HepG2 (cell line): Measurements from ENCODE around the gene PTPN2. TPM values are rescaled to one million over a fixed set of nuclear protein-coding genes. Genes with fewer than 3 reads are reported as not detected.

ENCODE experiments used
- ARNTL ChIP-seq: sonication (generic); formaldehyde crosslinking; IDR thresholded peaks from 2 replicates; pipeline ENCODE4 v1.4.0; 2020; ENCODE audit warnings: mild to moderate bottlenecking, missing genetic modification reagents
- CCAR2 ChIP-seq: fragments of 200-400 bp; formaldehyde crosslinking; optimal IDR thresholded peaks from 2 replicates; pipeline ENCODE3; 2018; ENCODE audit warnings: low read depth, mild to moderate bottlenecking, low read length, moderate library complexity
- CREM ChIP-seq, 2 experiments: sonication (generic) in 1 of 2; formaldehyde crosslinking in 1 of 2; IDR thresholded peaks; 2 replicates each; pipeline versions ENCODE4 v1.4.0 to v1.6.1; 2016 to 2020; ENCODE audit warnings: antibody characterized with exemption in 1 of 2, mild to moderate bottlenecking in 1 of 2, missing genetic modification reagents in 1 of 2
- DR1 ChIP-seq: sonication (generic); formaldehyde crosslinking; IDR thresholded peaks from 2 replicates; pipeline ENCODE4 v1.8.0; 2021; ENCODE audit warnings: mild to moderate bottlenecking, missing genetic modification reagents, inconsistent platforms
- ETV6 ChIP-seq: sonication (generic); formaldehyde crosslinking; conservative IDR thresholded peaks from 2 replicates; pipeline ENCODE4 v1.4.0; 2020; ENCODE audit warnings: missing genetic modification reagents
- FLYWCH1 ChIP-seq: sonication (generic); formaldehyde crosslinking; IDR thresholded peaks from 2 replicates; pipeline ENCODE4 v1.8.1; 2023; ENCODE audit warnings: mild to moderate bottlenecking, missing genetic modification reagents
- FOXJ3 ChIP-seq: sonication (generic); formaldehyde crosslinking; IDR thresholded peaks from 2 replicates; pipeline ENCODE4 v1.4.0; 2020; ENCODE audit warnings: missing genetic modification reagents, mild to moderate bottlenecking, borderline replicate concordance
- JUNB ChIP-seq: sonication (generic); formaldehyde crosslinking; IDR thresholded peaks from 2 replicates; pipeline ENCODE4 v1.8.0; 2022; ENCODE audit warnings: missing genetic modification reagents, mild to moderate bottlenecking, borderline replicate concordance
- MEF2D ChIP-seq: sonication (generic); formaldehyde crosslinking; IDR thresholded peaks from 2 replicates; pipeline ENCODE4 v1.5.1; 2020; ENCODE audit warnings: mild to moderate bottlenecking, missing genetic modification reagents
- PPARG ChIP-seq: conservative IDR thresholded peaks from 2 replicates; pipeline ENCODE4 v1.6.1; 2016; ENCODE audit warnings: missing biosample characterization, missing genetic modification reagents
- RARA ChIP-seq: IDR thresholded peaks from 2 replicates; pipeline ENCODE4 v1.6.1; 2016; ENCODE audit warnings: missing genetic modification reagents, missing compliant biosample characterization
- RFXANK ChIP-seq: IDR thresholded peaks from 2 replicates; pipeline ENCODE4 v1.6.1; 2016
- SMAD9 ChIP-seq: sonication (generic); formaldehyde crosslinking; IDR thresholded peaks from 2 replicates; pipeline ENCODE4 v1.5.1; 2020; ENCODE audit warnings: mild to moderate bottlenecking, missing genetic modification reagents
- SP1 ChIP-seq, 2 experiments: fragments of 450-650 bp in 1 of 2; sonication (generic) in 1 of 2; formaldehyde crosslinking in 1 of 2; IDR thresholded peaks; 2 replicates each; pipeline versions ENCODE4 v1.4.0 to v1.6.1; 2016 to 2020; ENCODE audit warnings: missing genetic modification reagents in 1 of 2
- STAG1 ChIP-seq: sonication (generic); formaldehyde crosslinking; IDR thresholded peaks from 2 replicates; pipeline ENCODE4 v1.4.0; 2020; ENCODE audit warnings: missing genetic modification reagents
- THAP11 ChIP-seq: IDR thresholded peaks from 2 replicates; pipeline ENCODE4 v1.6.1; 2016; ENCODE audit warnings: missing biosample characterization, missing genetic modification reagents
- ZBTB1 ChIP-seq: sonication (generic); formaldehyde crosslinking; IDR thresholded peaks from 2 replicates; pipeline ENCODE4 v1.4.0; 2020; ENCODE audit warnings: missing genetic modification reagents, borderline replicate concordance
- ZFP36L1 ChIP-seq: sonication (generic); formaldehyde crosslinking; IDR thresholded peaks from 2 replicates; pipeline ENCODE4 v1.8.0; 2022; ENCODE audit warnings: mild to moderate bottlenecking, missing genetic modification reagents, moderate library complexity
- ZFP90 ChIP-seq: sonication (generic); formaldehyde crosslinking; IDR thresholded peaks from 2 replicates; pipeline ENCODE4 v1.8.0; 2022; ENCODE audit warnings: missing genetic modification reagents, mild to moderate bottlenecking, inconsistent platforms, borderline replicate concordance
- ZFY ChIP-seq: sonication (generic); formaldehyde crosslinking; IDR thresholded peaks from 2 replicates; pipeline ENCODE4 v1.4.0; 2020; ENCODE audit warnings: missing genetic modification reagents
- ZNF232 ChIP-seq: sonication (generic); formaldehyde crosslinking; IDR thresholded peaks from 2 replicates; pipeline ENCODE4 v1.4.0; 2020; ENCODE audit warnings: missing genetic modification reagents, borderline replicate concordance
- ZNF296 ChIP-seq: sonication (generic); formaldehyde crosslinking; conservative IDR thresholded peaks from 2 replicates; pipeline ENCODE4 v1.5.0; 2020; ENCODE audit warnings: mild to moderate bottlenecking, missing genetic modification reagents
- ZNF30 ChIP-seq: sonication (generic); formaldehyde crosslinking; IDR thresholded peaks from 2 replicates; pipeline ENCODE4 v1.5.0; 2020; ENCODE audit warnings: mild to moderate bottlenecking, missing genetic modification reagents
- ZNF337 ChIP-seq: sonication (generic); formaldehyde crosslinking; IDR thresholded peaks from 2 replicates; pipeline ENCODE4 v1.5.1; 2020; ENCODE audit warnings: missing genetic modification reagents, low read depth, mild to moderate bottlenecking, borderline replicate concordance
- ZNF343 ChIP-seq: sonication (generic); formaldehyde crosslinking; IDR thresholded peaks from 2 replicates; pipeline ENCODE4 v1.4.0; 2020; ENCODE audit warnings: mild to moderate bottlenecking, missing genetic modification reagents
- ZNF367 ChIP-seq: sonication (generic); formaldehyde crosslinking; IDR thresholded peaks from 2 replicates; pipeline ENCODE4 v1.4.0; 2020; ENCODE audit warnings: missing genetic modification reagents, borderline replicate concordance
- ZNF781 ChIP-seq: sonication (generic); formaldehyde crosslinking; IDR thresholded peaks from 2 replicates; pipeline ENCODE4 v1.5.1; 2020; ENCODE audit warnings: borderline replicate concordance, mild to moderate bottlenecking, missing genetic modification reagents; ENCODE audit errors: not compliant biosample characterization
- ZNF839 ChIP-seq: sonication (generic); formaldehyde crosslinking; IDR thresholded peaks from 2 replicates; pipeline ENCODE4 v1.4.0; 2020; ENCODE audit warnings: missing genetic modification reagents, mild to moderate bottlenecking, borderline replicate concordance
- polyA plus RNA-seq, 8 experiments: library from polyadenylated mRNA; depleted of rRNA in 3 of 8; stranded (reverse) in 7 of 8; unstranded in 1 of 8; fragments of >200 nt; fragmentation: Illumina TruSeq in 4 of 8; extraction: Trizol in 4 of 8; gene quantifications; 2 replicates each; pipeline versions ENCODE4 v1.2.1 to v1.2.3, GENCODE V29; 2011 to 2016; ENCODE audit warnings: low read depth in 4 of 8, missing spikeins in 1 of 8, mixed read lengths in 1 of 8; ENCODE audit not compliant: insufficient read depth in 1 of 8
- total RNA-seq, 5 experiments: library from RNA; depleted of rRNA; stranded (reverse); fragments of >200 nt; fragmentation: Illumina TruSeq; extraction: Trizol; gene quantifications; 2 replicates each; pipeline ENCODE4 v1.2.3, GENCODE V29; 2016; ENCODE audit warnings: low read depth in 1 of 5
- TF ChIP-seq, protein P1 (sequence below): sonication (generic); formaldehyde crosslinking; IDR thresholded peaks from 2 replicates; pipeline ENCODE4 v1.5.0; 2020; ENCODE audit warnings: mild to moderate bottlenecking, missing genetic modification reagents

The PTPN2 gene
- total and polyA plus RNA-seq, 2 of the 13 experiments (the other 11 are each of a cell fraction or from before 2014, with no cell fraction given): 24.9 to 41.5 TPM

DNA sequence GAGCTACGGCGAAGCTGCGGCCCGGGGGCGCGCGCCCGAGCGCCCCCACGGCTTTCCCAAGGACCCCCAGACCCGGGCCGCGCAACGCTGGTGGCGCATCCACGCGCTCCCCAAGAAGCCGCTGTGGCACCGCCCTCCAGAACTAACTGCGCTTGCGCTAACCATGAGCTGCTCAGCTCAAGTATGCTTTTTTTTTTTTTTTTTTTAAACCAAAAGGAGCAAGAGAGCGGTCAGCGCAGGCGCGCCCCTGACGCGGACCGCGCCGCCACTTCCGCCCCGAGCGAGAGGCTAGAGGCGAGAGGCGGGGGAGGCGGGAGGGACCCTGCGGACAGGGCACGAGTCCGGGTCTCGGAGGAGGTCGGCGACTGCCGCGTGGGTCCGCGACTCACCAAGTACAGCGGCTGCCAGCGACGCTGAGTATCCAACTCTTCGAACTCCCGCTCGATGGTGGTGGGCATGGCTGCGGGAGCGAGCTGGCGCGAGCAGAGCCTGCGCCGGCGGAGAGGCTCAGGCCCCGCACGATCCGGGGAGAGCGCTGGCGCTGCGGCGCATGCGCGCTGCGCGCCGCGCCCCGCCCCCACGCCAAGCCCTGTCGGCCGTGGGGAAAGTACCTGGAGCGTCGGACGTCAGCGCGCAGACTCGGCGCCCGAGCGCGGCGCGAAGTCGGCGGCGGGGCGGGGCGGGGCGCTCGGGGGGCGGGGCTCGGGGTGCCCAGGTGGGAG is at the start of gene PTPN2 (continued):
- TF ChIP-seq, protein P1, sequence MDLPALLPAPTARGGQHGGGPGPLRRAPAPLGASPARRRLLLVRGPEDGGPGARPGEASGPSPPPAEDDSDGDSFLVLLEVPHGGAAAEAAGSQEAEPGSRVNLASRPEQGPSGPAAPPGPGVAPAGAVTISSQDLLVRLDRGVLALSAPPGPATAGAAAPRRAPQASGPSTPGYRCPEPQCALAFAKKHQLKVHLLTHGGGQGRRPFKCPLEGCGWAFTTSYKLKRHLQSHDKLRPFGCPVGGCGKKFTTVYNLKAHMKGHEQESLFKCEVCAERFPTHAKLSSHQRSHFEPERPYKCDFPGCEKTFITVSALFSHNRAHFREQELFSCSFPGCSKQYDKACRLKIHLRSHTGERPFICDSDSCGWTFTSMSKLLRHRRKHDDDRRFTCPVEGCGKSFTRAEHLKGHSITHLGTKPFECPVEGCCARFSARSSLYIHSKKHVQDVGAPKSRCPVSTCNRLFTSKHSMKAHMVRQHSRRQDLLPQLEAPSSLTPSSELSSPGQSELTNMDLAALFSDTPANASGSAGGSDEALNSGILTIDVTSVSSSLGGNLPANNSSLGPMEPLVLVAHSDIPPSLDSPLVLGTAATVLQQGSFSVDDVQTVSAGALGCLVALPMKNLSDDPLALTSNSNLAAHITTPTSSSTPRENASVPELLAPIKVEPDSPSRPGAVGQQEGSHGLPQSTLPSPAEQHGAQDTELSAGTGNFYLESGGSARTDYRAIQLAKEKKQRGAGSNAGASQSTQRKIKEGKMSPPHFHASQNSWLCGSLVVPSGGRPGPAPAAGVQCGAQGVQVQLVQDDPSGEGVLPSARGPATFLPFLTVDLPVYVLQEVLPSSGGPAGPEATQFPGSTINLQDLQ (CRISPR knock-in tag): 0 out of 2 replicates have a peak, but pooled peaks have one; percentile 30
- TF ChIP-seq ZNF296 (CRISPR knock-in tag) (no peak), ZNF343 (CRISPR knock-in tag) (0 out of 2 replicates have a peak, but pooled peaks have one; percentile 52), DR1 (CRISPR knock-in tag) (no peak; the same call in 1 of the 2 replicates), SP1 (IDR thresholded peaks at IDR 0.05) (no peak), SP1 (CRISPR knock-in tag; IDR thresholded peaks at IDR 0.05) (peak; percentile 32; the same call in 1 of the 2 replicates), ZNF337 (0 out of 2 replicates have a peak, but pooled peaks have one; percentile 55), ZNF30 (CRISPR knock-in tag) (no peak), ZBTB1 (no peak), CREM (IDR thresholded peaks at IDR 0.05) (peak; percentile 42; the same call in 1 of the 2 replicates), CREM (CRISPR knock-in tag; IDR thresholded peaks at IDR 0.05) (no peak), PPARG (CRISPR knock-in tag) (peak; percentile 64), ZNF367 (CRISPR knock-in tag) (no peak), ZFP36L1 (0 out of 2 replicates have a peak, but pooled peaks have one; percentile 56), ZNF839 (CRISPR knock-in tag) (peak; percentile 93), FLYWCH1 (CRISPR knock-in tag) (no peak), JUNB (CRISPR knock-in tag) (no peak), ARNTL (CRISPR knock-in tag) (peak; percentile 58; the same call in 1 of the 2 replicates), RARA (CRISPR knock-in tag) (peak; percentile 19; the same call in 1 of the 2 replicates), ZNF232 (CRISPR knock-in tag) (peak; percentile 63; the same call in 1 of the 2 replicates), SMAD9 (CRISPR knock-in tag) (peak; percentile 66; the same call in 1 of the 2 replicates), ZFY (CRISPR knock-in tag) (peak; percentile 96), RFXANK (no peak; the same call in 1 of the 2 replicates), ETV6 (CRISPR knock-in tag) (peak; percentile 63; the same call in 1 of the 2 replicates), FOXJ3 (CRISPR knock-in tag) (no peak), ZNF781 (CRISPR knock-in tag) (peak; percentile 82), STAG1 (no peak), ZFP90 (CRISPR knock-in tag) (peak; percentile 80; the same call in 1 of the 2 replicates), MEF2D (CRISPR knock-in tag) (peak; percentile 72; the same call in 1 of the 2 replicates), CCAR2 (no peak), THAP11 (CRISPR knock-in tag) (peak; percentile 82)
